T-helper 2 cell (primary cell): ENCODE results near the gene ERCC4.
A peak's percentile ranks its signal among the peaks of the same experiment; 100 is the strongest.

ENCODE experiments used
- DNase-seq, 5 experiments: peaks; one replicate each; pipeline versions ENCODE4 v3.0.0 to v3.0.0-alpha.2; 2012 to 2022

The ERCC4 gene

GRCh38 chr16:13950821-13951547 lies 31.0 kb downstream of the ERCC4 start:
- no peak for DNase-seq

- no peak for DNase-seq
These were observed 31.7 kb downstream of the ERCC4 start for GRCh38 chr16:13951611-13952010.

- DNase-seq: no peak
These were observed 33.5 kb downstream of the ERCC4 start for GRCh38 chr16:13953501-13953900.

GRCh38 chr16:13956635-13957196 lies 36.8 kb downstream of the ERCC4 start:
- no peak for DNase-seq

DNA sequence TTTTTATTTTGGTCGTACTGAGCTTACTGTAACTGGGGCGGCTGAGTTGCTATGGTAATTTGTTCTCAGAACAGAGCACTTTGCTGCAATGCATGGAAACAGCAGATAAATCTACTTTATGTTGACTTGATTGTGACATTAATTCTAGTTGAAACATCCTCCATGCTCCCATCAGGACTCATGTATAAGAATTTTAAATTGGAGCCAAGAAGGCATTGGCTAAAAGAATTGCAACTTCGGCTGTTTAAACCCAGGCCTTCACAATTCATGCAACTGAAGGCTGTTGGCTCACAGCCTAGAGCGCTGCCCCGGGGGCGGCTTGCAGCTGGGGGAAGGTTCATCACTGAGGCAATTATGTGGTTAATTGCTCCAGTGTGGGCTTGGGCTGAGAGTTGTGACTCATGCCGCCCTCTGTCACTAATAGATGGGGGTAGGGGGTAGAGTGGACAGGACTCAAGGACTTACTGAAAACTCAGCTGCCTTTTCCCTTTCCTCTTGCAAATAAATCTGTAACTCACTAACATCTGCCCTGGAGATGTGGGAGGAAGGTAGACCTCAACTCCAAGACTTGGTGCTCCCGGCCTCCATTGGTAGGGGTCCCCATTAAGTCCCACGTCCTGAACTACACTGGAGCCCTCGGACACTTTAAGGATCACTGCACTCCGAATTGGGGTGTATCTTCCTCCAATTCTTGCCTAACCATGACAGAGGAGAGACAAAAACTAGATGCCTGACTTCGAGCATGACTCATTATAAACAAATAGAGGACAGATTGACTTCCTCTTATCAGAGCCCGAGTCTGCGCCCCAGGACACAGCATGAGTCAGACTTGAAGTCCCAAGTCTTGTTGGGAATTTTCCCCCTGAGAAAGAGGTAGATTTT lies 37.5 kb downstream of the ERCC4 start:
- DNase-seq: peak in 1 of 5 experiments; percentile 75

GRCh38 chr16:13958474-13958873 lies 38.5 kb downstream of the ERCC4 start:
- DNase-seq: no peak

DNA sequence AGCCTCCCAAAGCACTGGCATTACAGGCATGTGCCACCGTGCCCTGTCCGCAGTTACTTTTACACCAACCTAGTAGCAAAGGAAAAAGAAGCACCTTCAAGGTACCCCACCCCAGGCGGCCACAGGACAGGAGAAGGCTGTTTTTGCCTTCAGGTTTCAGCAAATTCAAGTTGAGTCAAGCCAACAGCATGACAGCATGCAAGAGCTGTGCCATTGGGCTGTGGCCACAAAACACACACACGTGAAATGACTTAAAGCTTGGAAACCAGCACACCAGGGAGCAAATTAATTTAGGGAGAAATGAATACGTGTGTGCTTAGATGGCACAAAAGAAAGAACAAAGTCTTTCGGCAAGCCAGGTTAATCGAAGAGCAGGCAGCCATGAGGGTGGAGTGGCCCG lies 39.7 kb downstream of the ERCC4 start:
- no peak for DNase-seq

DNA sequence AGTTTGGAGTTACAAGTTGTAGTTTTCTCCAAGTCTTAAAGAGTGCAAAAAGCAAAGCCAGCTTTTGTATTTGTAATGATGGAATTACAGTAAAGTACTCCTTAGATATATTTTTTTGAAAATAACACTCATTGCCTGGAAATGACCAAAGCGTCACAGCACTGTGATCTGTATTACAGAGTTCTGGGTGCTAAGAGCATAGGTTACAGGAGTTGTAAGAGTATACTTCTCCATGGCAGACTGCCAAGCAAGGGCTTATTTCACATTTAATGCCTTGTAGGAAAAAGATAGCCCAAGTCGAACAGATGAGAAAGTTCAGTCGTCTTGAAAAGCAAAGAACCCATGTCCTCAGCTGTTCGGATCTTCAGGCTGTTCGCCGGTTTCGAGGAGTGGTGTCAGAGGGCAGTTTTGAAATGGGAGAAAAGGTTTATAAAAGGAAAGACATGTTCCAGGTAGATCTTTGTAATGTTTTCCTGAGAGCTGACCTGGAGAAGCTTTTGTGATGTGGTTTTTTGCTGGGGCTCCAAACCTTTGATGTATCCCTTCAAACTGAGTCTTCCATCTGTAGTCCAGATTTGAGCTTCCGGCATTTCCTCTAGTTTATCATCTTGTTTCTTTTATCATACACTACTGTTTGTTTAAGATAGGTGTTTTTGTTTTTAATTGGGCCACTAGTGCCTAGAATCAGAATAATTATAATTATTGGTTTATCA lies 41.3 kb downstream of the ERCC4 start:
- no peak for DNase-seq

- no peak for DNase-seq
These were observed 42.3 kb downstream of the ERCC4 start for GRCh38 chr16:13962232-13962631.

GRCh38 chr16:13968835-13969234 lies 48.9 kb downstream of the ERCC4 start:
- no peak for DNase-seq

GRCh38 chr16:13969711-13970110 lies 49.8 kb downstream of the ERCC4 start:
- no peak for DNase-seq

DNA sequence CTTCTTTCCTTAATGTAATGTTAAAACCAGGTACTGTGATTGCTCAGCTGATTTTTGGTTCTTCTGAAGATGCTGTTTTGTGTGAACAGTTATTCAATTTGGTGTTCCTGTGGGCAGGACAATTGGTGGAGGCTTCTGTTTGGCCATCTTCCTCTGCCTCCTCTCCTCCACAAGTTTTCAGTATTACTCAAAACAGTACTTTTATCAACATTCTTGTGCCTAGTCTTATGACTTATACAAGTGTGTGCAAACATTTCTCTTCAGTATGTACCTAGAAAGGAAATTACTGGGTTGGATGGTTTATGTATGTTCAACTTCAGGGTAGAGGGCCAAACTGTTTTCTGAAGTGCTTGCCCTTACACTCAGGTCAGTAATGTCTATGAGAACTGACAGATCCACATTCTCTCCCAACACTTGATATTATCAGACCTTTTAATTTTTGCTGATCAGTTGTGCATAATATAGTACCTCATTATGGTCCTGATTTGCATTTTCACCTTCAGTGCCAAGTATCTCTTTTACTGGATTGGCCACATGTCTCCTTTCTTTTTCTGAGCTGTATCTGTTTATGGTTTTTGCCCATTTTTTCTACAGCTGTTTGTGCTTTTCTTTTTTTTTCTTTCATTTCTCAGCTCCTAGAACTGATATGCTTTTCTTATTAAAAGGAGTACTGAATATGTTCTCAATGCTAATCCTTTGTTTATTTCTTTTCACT lies 50.9 kb downstream of the ERCC4 start:
- peak in 1 of 5 experiments; percentile 68 for DNase-seq

- no peak for DNase-seq
These were observed 53.5 kb downstream of the ERCC4 start for GRCh38 chr16:13973321-13974023.

- no peak for DNase-seq
These were observed 57.2 kb downstream of the ERCC4 start for GRCh38 chr16:13977177-13977576.

DNA sequence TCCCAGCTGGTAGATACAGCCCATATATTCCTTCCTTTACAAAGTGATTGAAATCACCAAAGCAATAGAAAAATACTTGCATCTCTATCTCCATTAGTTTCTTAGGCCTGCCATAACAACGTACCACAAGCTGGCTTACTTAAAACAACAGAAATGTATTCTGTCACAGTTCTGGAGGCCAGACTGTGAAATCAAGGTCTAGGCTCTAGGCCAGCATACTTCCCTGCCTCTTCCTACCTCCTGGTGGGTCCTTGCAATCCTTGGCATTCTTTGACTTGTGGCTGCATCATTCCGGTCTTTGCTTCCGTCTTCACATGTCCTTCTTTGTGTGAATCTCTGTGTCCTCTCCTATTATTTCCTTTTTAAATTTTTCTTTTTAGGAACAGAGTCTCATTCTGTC lies 62.5 kb downstream of the ERCC4 start:
- no peak for DNase-seq

- no peak for DNase-seq
These were observed 63.7 kb downstream of the ERCC4 start for GRCh38 chr16:13983625-13984024.

DNA sequence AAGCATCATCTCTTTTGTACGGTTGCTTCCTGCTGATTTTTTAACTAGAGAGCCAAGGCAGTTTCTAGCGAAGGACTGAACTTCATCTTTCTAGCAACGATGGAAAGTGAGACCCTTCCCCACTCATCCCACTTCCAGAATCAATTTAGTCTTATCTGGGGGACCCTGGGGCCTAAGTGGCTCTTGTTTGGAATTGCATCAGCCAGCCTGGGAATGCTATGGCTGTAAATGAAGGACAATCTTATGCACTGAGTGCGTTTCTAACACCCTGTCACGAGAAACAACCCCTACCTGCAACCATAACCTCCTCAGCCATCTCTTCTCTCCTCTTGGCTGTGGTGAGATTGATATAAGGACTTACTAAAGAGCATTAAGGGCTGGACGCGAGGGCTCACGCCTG lies 64.8 kb downstream of the ERCC4 start:
- DNase-seq: no peak

DNA sequence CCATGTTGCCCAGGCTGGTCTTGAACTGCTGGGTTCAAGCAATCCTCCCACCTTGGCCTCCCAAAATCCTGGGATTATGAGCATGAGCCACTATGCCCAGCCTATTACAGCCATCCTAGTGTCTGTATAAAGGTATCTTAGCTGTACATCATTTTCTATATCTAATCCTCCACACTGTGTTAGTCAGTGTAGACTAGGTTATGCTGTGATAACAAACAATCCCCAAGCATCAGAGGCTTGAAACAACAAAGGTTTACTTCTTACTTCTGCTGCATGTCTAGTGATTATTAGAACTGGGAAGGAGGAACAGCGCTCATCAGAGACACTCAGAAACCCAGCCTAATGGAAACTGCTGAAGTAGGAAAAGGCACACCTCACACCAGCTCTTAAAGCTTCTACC lies 68.1 kb downstream of the ERCC4 start:
- no peak for DNase-seq

- no peak for DNase-seq
These were observed 72.4 kb downstream of the ERCC4 start for GRCh38 chr16:13992322-13992721.

- no peak for DNase-seq
These were observed 73.0 kb downstream of the ERCC4 start for GRCh38 chr16:13992976-13993375.

DNA sequence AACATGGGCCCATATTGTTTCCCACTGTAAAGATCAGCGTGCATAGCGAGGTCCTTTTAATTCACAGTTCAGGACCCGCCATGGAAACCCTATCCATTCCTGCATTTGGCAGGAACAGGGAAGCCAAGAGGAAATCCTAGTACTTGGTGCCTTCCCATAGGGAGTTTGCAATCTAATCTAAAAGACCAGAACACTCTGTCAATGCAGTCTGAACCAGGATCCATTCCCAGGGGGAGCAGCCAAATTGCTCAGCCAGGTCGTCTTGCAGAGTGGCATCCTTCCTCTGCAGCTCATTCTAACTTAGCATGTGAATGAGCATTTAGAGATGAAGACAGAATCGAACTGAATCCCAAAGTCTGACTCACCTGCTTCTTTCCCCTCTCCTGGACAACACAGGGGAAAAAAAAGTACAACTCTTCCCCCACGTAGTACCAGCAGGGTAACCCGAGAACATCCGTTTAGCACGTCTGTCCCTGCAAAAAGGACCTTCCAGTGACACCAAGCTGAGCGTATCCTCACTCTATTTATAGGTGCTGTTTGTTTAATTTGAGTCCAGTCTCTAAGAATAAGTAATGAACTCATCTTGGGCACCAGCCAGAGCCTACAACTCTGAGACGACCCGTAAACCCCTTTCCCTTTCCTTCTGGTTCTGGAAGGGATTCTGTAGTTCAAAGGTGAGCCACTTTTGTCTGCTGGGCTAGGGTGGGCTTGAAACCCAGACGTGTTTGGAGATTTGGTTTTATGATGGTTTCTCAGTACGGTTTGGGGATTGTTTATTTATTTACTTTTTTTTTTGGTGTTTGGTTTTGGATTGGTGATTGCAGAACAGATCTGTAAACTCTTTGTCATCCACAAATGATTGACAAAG lies 74.5 kb downstream of the ERCC4 start:
- DNase-seq: no peak
